H1 (cell line): ENCODE data around the gene MTF1.

Experiments
- CBX5 ChIP-seq: fragments of 300-800, 300-1000 bp; sonication (generic); IDR thresholded peaks from 2 replicates; pipeline ENCODE4 v1.7.1; 2016; ENCODE audit warnings: antibody characterized with exemption, low read length, low read depth
- CBX8 ChIP-seq: fragments of 300-800, 300-1000 bp; sonication (generic); IDR thresholded peaks from 2 replicates; pipeline ENCODE4 v1.7.1; 2016; ENCODE audit warnings: low read depth, low read length, borderline replicate concordance
- CREB1 ChIP-seq: IDR thresholded peaks from 2 replicates; pipeline ENCODE4 v1.6.1; 2012; ENCODE audit warnings: inconsistent platforms
- EZH2 ChIP-seq: fragments of 200-600 bp; sonication (generic); IDR thresholded peaks from 2 replicates; pipeline ENCODE4 v1.7.1; 2012; ENCODE audit warnings: low read depth, mild to moderate bottlenecking, moderate library complexity, low read length, inconsistent platforms; ENCODE audit not compliant: severe bottlenecking
- GTF2F1 ChIP-seq: IDR thresholded peaks from 2 replicates; pipeline ENCODE4 v1.6.1; 2012; ENCODE audit warnings: low read depth, low read length, improper control_type of control experiment, borderline replicate concordance
- KDM1A ChIP-seq: fragments of 200-600, 300-600 bp; sonication (generic); IDR thresholded peaks from 2 replicates; pipeline ENCODE4 v1.7.1; 2016; ENCODE audit warnings: mild to moderate bottlenecking, low read length, borderline replicate concordance
- RAD21 ChIP-seq, 2 experiments: IDR thresholded peaks in 1 of 2; conservative IDR thresholded peaks in 1 of 2; 2 replicates each; pipeline ENCODE4 v1.6.1; 2011; ENCODE audit warnings: low read depth in 2 of 2, low read length in 2 of 2, improper control_type of control experiment in 1 of 2, inconsistent platforms in 1 of 2, mild to moderate bottlenecking in 1 of 2, moderate library complexity in 1 of 2
- RNF2 ChIP-seq: fragments of 200-900, 300-1000 bp; sonication (generic); IDR thresholded peaks from 2 replicates; pipeline ENCODE4 v1.7.1; 2016; ENCODE audit warnings: borderline replicate concordance, low read depth, mild to moderate bottlenecking, antibody characterized with exemption, low read length; ENCODE audit not compliant: poor library complexity, severe bottlenecking; ENCODE audit errors: missing control alignments
- SIRT6 ChIP-seq: IDR thresholded peaks from one replicate; pipeline ENCODE4 v1.7.1; 2012; ENCODE audit warnings: low read length, inconsistent platforms
- TAF1 ChIP-seq: IDR thresholded peaks from 2 replicates; pipeline ENCODE4 v1.6.1; 2011; ENCODE audit warnings: mild to moderate bottlenecking, low read depth, low read length
- USF2 ChIP-seq: IDR thresholded peaks from 2 replicates; pipeline ENCODE4 v1.6.1; 2011; ENCODE audit warnings: low read length, improper control_type of control experiment
- TF ChIP-seq, protein P1 (sequence below), 3 experiments: IDR thresholded peaks; 1 replicate in 2 of 3; 2 replicates in 1 of 3; pipeline versions ENCODE4 v1.5.1 to v1.6.1; 2011; ENCODE audit warnings: low read length in 3 of 3, mild to moderate bottlenecking in 3 of 3, inconsistent platforms in 2 of 3, low read depth in 1 of 3, moderate library complexity in 1 of 3; ENCODE audit not compliant: insufficient read depth in 1 of 3; ENCODE audit errors: control extremely low read depth in 1 of 3
- TF ChIP-seq, protein P2 (sequence below): IDR thresholded peaks from 2 replicates; pipeline ENCODE4 v1.6.1; 2012; ENCODE audit warnings: inconsistent platforms

GRCh38 chr1:37762516-37762915 is 96.9 kb downstream of the MTF1 start:
- TF ChIP-seq, protein P1, sequence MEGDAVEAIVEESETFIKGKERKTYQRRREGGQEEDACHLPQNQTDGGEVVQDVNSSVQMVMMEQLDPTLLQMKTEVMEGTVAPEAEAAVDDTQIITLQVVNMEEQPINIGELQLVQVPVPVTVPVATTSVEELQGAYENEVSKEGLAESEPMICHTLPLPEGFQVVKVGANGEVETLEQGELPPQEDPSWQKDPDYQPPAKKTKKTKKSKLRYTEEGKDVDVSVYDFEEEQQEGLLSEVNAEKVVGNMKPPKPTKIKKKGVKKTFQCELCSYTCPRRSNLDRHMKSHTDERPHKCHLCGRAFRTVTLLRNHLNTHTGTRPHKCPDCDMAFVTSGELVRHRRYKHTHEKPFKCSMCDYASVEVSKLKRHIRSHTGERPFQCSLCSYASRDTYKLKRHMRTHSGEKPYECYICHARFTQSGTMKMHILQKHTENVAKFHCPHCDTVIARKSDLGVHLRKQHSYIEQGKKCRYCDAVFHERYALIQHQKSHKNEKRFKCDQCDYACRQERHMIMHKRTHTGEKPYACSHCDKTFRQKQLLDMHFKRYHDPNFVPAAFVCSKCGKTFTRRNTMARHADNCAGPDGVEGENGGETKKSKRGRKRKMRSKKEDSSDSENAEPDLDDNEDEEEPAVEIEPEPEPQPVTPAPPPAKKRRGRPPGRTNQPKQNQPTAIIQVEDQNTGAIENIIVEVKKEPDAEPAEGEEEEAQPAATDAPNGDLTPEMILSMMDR (IDR thresholded peaks at IDR 0.05; ENCODE audit: control extremely low read depth in 1 of 3, insufficient read depth in 1 of 3, low read depth in 1 of 3, low read length in 3 of 3): no peak
- no peak for TF ChIP-seq RAD21 (IDR thresholded peaks at IDR 0.05 in 1 of 2, conservative IDR thresholded peaks at IDR 0.05 in 1 of 2; ENCODE audit: low read depth in 2 of 2, low read length in 2 of 2)
- no peak for TF ChIP-seq CBX5
- no peak for TF ChIP-seq CREB1
- no peak for TF ChIP-seq USF2
- TF ChIP-seq SIRT6: no peak
- no peak for TF ChIP-seq TAF1
- no peak for TF ChIP-seq CBX8
- TF ChIP-seq, protein P2, sequence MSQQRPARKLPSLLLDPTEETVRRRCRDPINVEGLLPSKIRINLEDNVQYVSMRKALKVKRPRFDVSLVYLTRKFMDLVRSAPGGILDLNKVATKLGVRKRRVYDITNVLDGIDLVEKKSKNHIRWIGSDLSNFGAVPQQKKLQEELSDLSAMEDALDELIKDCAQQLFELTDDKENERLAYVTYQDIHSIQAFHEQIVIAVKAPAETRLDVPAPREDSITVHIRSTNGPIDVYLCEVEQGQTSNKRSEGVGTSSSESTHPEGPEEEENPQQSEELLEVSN: no peak
- no peak for TF ChIP-seq GTF2F1
- TF ChIP-seq KDM1A: no peak
- TF ChIP-seq EZH2: no peak
- TF ChIP-seq RNF2: no peak
